Spleen (tissue), 7 donors: Measurements from ENCODE around the gene PPM1B.

ENCODE experiments used
- POLR2A ChIP-seq, 3 donors: fragments of 450-650 bp; IDR thresholded peaks; one replicate each; pipeline ENCODE4 v1.5.1; 2017; ENCODE audit warnings: antibody characterized with exemption in 3 of 3, mild to moderate bottlenecking in 1 of 3
- TF ChIP-seq, protein P1 (sequence below), 11 experiments: fragments of 200-600 bp in 7 of 11; fragments of 450-650 bp in 4 of 11; sonication (generic) in 4 of 11; IDR thresholded peaks in 8 of 11; conservative IDR thresholded peaks in 3 of 11; 1 replicate in 7 of 11; 2 replicates in 4 of 11; pipeline versions ENCODE4 v1.4.0 to v1.8.0; 2016 to 2021; ENCODE audit warnings: antibody characterized with exemption in 11 of 11, inconsistent platforms in 4 of 11, mild to moderate bottlenecking in 1 of 11
- donor health status: DM: no; HTN: no; CAD: no; lungs with moderate emphysema.
- donor health status: DM: no; HTN: no; CAD: no.
- donor health status: DM: no; HTN: no; CAD: no.

DNA sequence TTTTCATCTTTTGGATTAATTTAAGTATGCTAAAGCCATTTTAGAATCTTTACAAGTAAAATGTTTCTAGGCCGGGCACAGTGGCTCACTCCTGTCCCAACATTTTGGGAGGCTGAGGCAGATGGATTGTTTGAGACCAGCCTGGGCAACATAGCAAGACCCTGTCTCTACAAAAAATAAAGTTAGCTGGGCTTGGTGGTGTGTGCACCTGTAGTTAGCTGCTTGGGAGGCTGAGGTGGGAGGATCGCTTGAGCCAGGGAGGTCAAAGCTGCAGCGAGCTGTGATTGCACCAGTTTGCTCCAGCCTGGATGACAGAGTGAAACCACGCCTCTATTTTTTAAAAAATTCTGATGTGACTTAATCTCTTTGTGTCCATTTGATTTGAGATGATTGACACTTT lies 3.9 kb downstream of the PPM1B start:
- TF ChIP-seq POLR2A (IDR thresholded peaks at IDR 0.05) = no peak
- TF ChIP-seq, protein P1, sequence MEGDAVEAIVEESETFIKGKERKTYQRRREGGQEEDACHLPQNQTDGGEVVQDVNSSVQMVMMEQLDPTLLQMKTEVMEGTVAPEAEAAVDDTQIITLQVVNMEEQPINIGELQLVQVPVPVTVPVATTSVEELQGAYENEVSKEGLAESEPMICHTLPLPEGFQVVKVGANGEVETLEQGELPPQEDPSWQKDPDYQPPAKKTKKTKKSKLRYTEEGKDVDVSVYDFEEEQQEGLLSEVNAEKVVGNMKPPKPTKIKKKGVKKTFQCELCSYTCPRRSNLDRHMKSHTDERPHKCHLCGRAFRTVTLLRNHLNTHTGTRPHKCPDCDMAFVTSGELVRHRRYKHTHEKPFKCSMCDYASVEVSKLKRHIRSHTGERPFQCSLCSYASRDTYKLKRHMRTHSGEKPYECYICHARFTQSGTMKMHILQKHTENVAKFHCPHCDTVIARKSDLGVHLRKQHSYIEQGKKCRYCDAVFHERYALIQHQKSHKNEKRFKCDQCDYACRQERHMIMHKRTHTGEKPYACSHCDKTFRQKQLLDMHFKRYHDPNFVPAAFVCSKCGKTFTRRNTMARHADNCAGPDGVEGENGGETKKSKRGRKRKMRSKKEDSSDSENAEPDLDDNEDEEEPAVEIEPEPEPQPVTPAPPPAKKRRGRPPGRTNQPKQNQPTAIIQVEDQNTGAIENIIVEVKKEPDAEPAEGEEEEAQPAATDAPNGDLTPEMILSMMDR (IDR thresholded peaks at IDR 0.05 in 8 of 11, conservative IDR thresholded peaks at IDR 0.05 in 3 of 11) = no peak
